Endothelial cell of umbilical vein (primary cell): ENCODE results near the gene KIAA1671. TPM values are rescaled to one million over a fixed set of nuclear protein-coding genes. Genes with fewer than 3 reads are reported as not detected.

Experiments
- BruUV-seq: library from RNA; stranded (reverse); fragments of 400-500 nt; replicated peaks from 2 replicates; lab custom pipeline; 2021; lab: Mats Ljungman, UMichigan
- CTCF ChIA-PET: fragments of 300-600, 350-600 bp; sonication (Branson Sonifier 250); formaldehyde crosslinking; loops from one replicate; lab custom pipeline; 2021; ENCODE audit warnings: antibody characterized with exemption, inconsistent platforms; lab: Charles Lee
- POLR2A ChIA-PET: fragments of 300-600, 350-600 bp; sonication (Branson Sonifier 250); formaldehyde crosslinking; loops from one replicate; lab custom pipeline; 2021; ENCODE audit warnings: antibody characterized with exemption, inconsistent platforms; lab: Charles Lee
- DNase-seq: peaks from one replicate; pipeline ENCODE4 v3.0.0-alpha.2; 2011; ENCODE audit warnings: low read depth, low spot score
- FAIRE-seq: peaks from 2 replicates; lab custom pipeline; 2011; peaks lifted over from hg19 to GRCh38; lab: Jason Lieb, UNC
- H2AFZ ChIP-seq: 2 replicates; pipeline ENCODE4 v1.6.0; 2012; ENCODE audit warnings: low read depth, low read length, control low read depth, inconsistent platforms
- H3K27ac ChIP-seq: 2 replicates; pipeline ENCODE4 v1.5.1; 2011; ENCODE audit warnings: low read depth, mild to moderate bottlenecking, control low read depth, low read length, moderate library complexity; ENCODE audit not compliant: insufficient read depth
- H3K27me3 ChIP-seq, 2 experiments: 2 replicates each; pipeline versions ENCODE4 v1.6.0 to v1.6.1; 2011; ENCODE audit warnings: low read length in 2 of 2, mixed read lengths in 1 of 2; ENCODE audit not compliant: control insufficient read depth in 2 of 2, insufficient read depth in 2 of 2
- H3K36me3 ChIP-seq, 2 experiments: 2 replicates in 1 of 2; 3 replicates in 1 of 2; pipeline ENCODE4 v1.5.1; 2011; ENCODE audit warnings: low read length in 2 of 2, mild to moderate bottlenecking in 1 of 2, moderate library complexity in 1 of 2; ENCODE audit not compliant: control insufficient read depth in 2 of 2, insufficient read depth in 2 of 2; ENCODE audit errors: extremely low read depth in 1 of 2
- H3K4me1 ChIP-seq: 3 replicates; pipeline ENCODE4 v1.5.1; 2011; ENCODE audit warnings: mild to moderate bottlenecking, low read length; ENCODE audit not compliant: control insufficient read depth, insufficient read depth; ENCODE audit errors: extremely low read depth
- H3K4me2 ChIP-seq: 2 replicates; pipeline ENCODE4 v1.6.1; 2011; ENCODE audit warnings: low read length, control low read depth, mixed read lengths; ENCODE audit not compliant: insufficient read depth
- H3K4me3 ChIP-seq, 3 experiments: fragments of 200-600 bp in 1 of 3; sonication (generic), shearing (Covaris generic) in 1 of 3; replicated peaks in 1 of 3; 2 replicates each; pipeline ENCODE4 v1.5.1; 2011 to 2016; ENCODE audit warnings: control low read depth in 3 of 3, low read length in 3 of 3, mild to moderate bottlenecking in 2 of 3, inconsistent platforms in 1 of 3, low read depth in 1 of 3, moderate library complexity in 1 of 3; ENCODE audit not compliant: insufficient read depth in 1 of 3
- H3K79me2 ChIP-seq: 2 replicates; pipeline ENCODE4 v1.6.0; 2012; ENCODE audit warnings: low read length, inconsistent platforms; ENCODE audit not compliant: control insufficient read depth, insufficient read depth
- H3K9ac ChIP-seq: replicated peaks from 2 replicates; pipeline ENCODE3; 2011; ENCODE audit warnings: low read length, control low read depth; ENCODE audit not compliant: insufficient read depth; ENCODE audit errors: extremely low read depth
- H3K9me1 ChIP-seq: replicated peaks from 3 replicates; pipeline ENCODE4 v1.6.0; 2011; ENCODE audit warnings: mild to moderate bottlenecking, low read length; ENCODE audit not compliant: control insufficient read depth, insufficient read depth; ENCODE audit errors: extremely low read depth
- H3K9me3 ChIP-seq: replicated peaks from 2 replicates; pipeline ENCODE4 v1.5.1; 2012; ENCODE audit warnings: low read length, inconsistent platforms; ENCODE audit not compliant: control insufficient read depth, insufficient read depth
- H4K20me1 ChIP-seq: replicated peaks from 2 replicates; pipeline ENCODE3; 2011; ENCODE audit warnings: mild to moderate bottlenecking, low read length; ENCODE audit not compliant: control insufficient read depth, insufficient read depth; ENCODE audit errors: extremely low read depth
- EZH2 ChIP-seq: IDR thresholded peaks from 2 replicates; pipeline ENCODE4 v1.6.1; 2012; ENCODE audit warnings: borderline replicate concordance, low read depth, mild to moderate bottlenecking, moderate library complexity, low read length, inconsistent platforms; ENCODE audit not compliant: severe bottlenecking
- FOS ChIP-seq: IDR thresholded peaks from 2 replicates; pipeline ENCODE4 v1.6.1; 2011; ENCODE audit warnings: mild to moderate bottlenecking, low read length, moderate library complexity, borderline replicate concordance; ENCODE audit not compliant: insufficient read depth
- JUN ChIP-seq: IDR thresholded peaks from 2 replicates; pipeline ENCODE4 v1.6.1; 2011; ENCODE audit warnings: borderline replicate concordance, low read depth; ENCODE audit not compliant: insufficient read length, insufficient read depth
- MYC ChIP-seq: IDR thresholded peaks from one replicate; pipeline ENCODE4 v1.6.1; 2011; ENCODE audit warnings: mild to moderate bottlenecking, low read depth, low read length
- dilution Hi-C: fragments of 300-500 bp; cut with MboI; formaldehyde crosslinking; loops from one replicate; pipeline ENCODE4 v1.15.0; 2019; ENCODE audit warnings: low sequenced_read_pairs; ENCODE audit not compliant: extremely low pct_ligation_motif_present
- intact Hi-C: fragments of 100-400 bp; cut with micrococcal nuclease; formaldehyde crosslinking; loops from one replicate; pipeline ENCODE4 v1.10.0; 2022
- polyA plus RNA-seq, 4 experiments: library from polyadenylated mRNA; depleted of rRNA in 3 of 4; stranded (reverse) in 3 of 4; unstranded in 1 of 4; fragments of >200 nt; gene quantifications; 2 replicates each; pipeline versions ENCODE4 v1.2.1 to v1.2.3, GENCODE V29; 2011 to 2012; ENCODE audit warnings: missing spikeins in 1 of 4
- total RNA-seq: library from RNA; stranded (reverse); gene quantifications from 2 replicates; pipeline ENCODE4 v1.2.3, GENCODE V29; 2021
- TF ChIP-seq, protein P1 (sequence below): IDR thresholded peaks from 2 replicates; pipeline ENCODE4 v1.6.1; 2011; ENCODE audit not compliant: insufficient read depth, insufficient read length

KIAA1671 gene
- total and polyA plus RNA-seq, 2 donors (not counting 3 experiments of a cell fraction or from before 2014, with no cell fraction given): 23.1 to 85.1 TPM

DNA sequence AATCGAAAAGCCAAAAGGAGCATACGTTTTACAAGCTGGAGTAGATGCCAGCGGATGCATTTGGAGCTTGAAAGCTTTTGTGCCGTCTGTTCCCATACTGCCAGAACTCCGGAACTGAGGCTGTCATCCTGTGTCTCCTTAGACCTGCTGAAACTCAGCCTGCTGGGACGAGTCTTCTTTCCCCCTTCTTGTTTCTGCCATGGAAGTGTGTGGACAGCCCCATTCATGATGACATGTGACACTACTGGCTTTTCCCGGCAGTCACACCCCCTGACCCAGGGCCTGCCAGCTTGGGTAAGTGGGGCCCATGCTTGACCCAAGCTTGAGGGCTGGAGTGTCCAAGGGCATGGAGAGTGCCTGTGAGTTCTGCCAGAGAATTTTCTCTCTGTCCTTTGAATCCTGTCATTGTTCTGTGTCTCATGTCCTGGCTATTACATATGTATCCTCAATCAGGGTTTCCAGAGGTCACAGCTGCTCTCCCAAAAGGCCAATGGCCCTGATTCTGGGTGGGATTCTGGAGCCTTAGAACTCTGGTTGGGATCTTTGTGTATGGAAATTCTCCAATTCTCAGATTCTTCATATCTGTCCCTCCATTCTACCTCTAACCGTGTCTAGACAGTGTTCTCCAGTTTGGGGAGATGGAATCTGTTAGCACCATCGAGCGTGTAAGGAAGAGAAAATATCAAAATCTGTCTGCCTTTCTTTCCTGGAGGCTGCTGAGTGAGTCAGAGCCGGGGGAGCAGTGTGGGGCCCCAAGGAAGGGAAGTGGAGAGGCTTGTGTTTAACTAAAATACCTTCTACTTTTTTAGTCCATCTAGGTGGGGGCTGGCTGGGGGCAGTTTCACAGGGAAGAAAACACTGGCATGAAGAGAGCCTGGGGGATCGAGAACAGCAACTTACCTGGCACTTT, 73.2 kb downstream of the KIAA1671 start:
- Histone ChIP-seq H3K4me1 (peaks cover 23% of the 10 kb centered on the region), H3K9me1 (no peaks in the 10 kb centered on the region), H3K79me2 (peaks cover 6% of the 10 kb centered on the region), H3K9me3 (no peaks in the 10 kb centered on the region), H3K4me3 (peak overlapping the region in 1 of 3 experiments; percentile 10), H3K9ac (peak overlapping the region; percentile 68), H4K20me1 (no peaks in the 10 kb centered on the region), H3K4me2 (peak overlapping the region; percentile 81), H3K27ac (peak overlapping the region; percentile 94), H3K27me3 (no peaks in the 10 kb centered on the region), H2AFZ (peak overlapping the region; percentile 72), H3K36me3 (peaks cover 0 to 5% of the 10 kb centered on the region in 2 experiments)
- POLR2A ChIA-PET: interaction anchor here (0.6 to 1.3 kb wide), 3 partner anchors 40 to 71 kb away, joined by 4 to 6 read pairs (median 4); no protein-coding TSS in a partner anchor
- DNase-seq (peak; percentile 78), FAIRE-seq (peak; percentile 94)
- dilution Hi-C loops (no loop called here), intact Hi-C loops (loop anchor here (1.0 to 5.0 kb wide), 3 partner anchors 23 to 58 kb away; no protein-coding TSS in a partner anchor)
- CTCF ChIA-PET: interaction anchor here (1.0 to 3.2 kb wide), 13 partner anchors 12 to 87 kb away, joined by 3 to 18 read pairs (median 5); partner anchors contain the start of gene KIAA1671
- TF ChIP-seq EZH2 (no peak), MYC (no peak), JUN (peak; percentile 44), FOS (peak; percentile 79)
- TF ChIP-seq, protein P1, sequence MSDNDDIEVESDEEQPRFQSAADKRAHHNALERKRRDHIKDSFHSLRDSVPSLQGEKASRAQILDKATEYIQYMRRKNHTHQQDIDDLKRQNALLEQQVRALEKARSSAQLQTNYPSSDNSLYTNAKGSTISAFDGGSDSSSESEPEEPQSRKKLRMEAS: no peak
- TSS peak; percentile 55 for BruUV-seq
